Subcutaneous abdominal adipose tissue (tissue), 5 donors: ENCODE data around the gene TEX29.

Experiments used
- H3K27ac ChIP-seq: one replicate; pipeline ENCODE4 v1.7.0; 2013; ENCODE audit warnings: low read depth, mild to moderate bottlenecking, inconsistent platforms, low read length, moderate library complexity
- H3K27me3 ChIP-seq, 5 donors: one replicate each; pipeline ENCODE4 v1.7.0; 2013; ENCODE audit warnings: low read length in 5 of 5, inconsistent platforms in 1 of 5; ENCODE audit not compliant: control insufficient read depth in 5 of 5, insufficient read depth in 4 of 5
- H3K36me3 ChIP-seq, 5 donors: one replicate each; pipeline ENCODE4 v1.7.0; 2013; ENCODE audit warnings: low read length in 5 of 5; ENCODE audit not compliant: control insufficient read depth in 5 of 5, insufficient read depth in 5 of 5
- H3K4me1 ChIP-seq, 5 donors: one replicate each; pipeline ENCODE4 v1.7.0; 2013; ENCODE audit warnings: low read length in 5 of 5, mild to moderate bottlenecking in 3 of 5, moderate library complexity in 1 of 5; ENCODE audit not compliant: control insufficient read depth in 5 of 5, insufficient read depth in 5 of 5
- H3K4me3 ChIP-seq, 5 donors: one replicate each; pipeline ENCODE4 v1.7.0; 2013; ENCODE audit warnings: low read length in 5 of 5, low read depth in 1 of 5
- H3K9ac ChIP-seq, 5 donors: one replicate each; pipeline ENCODE4 v1.7.0; 2013; ENCODE audit warnings: low read length in 5 of 5, mild to moderate bottlenecking in 4 of 5, moderate library complexity in 3 of 5
- H3K9me3 ChIP-seq, 5 donors: one replicate each; pipeline ENCODE4 v1.7.0; 2013; ENCODE audit warnings: low read length in 5 of 5; ENCODE audit not compliant: control insufficient read depth in 5 of 5
- donor health status: healthy.
- donor health status: healthy.
- donor health status: healthy.
- donor health status: healthy.
- donor health status: healthy.

The TEX29 gene

DNA sequence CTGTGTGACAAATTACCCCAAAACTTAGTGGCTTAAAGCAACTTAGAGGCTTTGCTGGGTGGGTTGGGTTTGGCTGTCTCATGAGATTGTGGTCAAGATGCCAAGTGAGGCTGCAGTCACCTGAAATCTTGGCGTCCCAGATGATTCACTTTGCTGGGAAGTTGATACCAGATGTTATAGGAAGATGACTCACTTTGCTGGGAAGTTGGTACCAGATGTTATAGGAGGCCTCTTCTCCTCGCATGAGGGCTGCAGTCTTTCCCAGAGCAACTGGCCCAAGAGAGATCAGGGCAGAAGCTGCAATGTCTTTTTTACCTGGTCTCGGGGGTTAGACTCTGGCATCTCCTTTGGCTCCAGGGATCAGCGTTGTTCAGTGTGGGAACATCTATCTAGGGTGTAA lies 16.8 kb downstream of the TEX29 start:
- no peak overlapping the region for H3K4me3 ChIP-seq
- no peak overlapping the region for H3K9ac ChIP-seq
- H3K27me3 ChIP-seq = no peaks in the 10 kb centered on the region
- peaks cover 0 to 4% (median 0%) of the 10 kb centered on the region in 5 donors for H3K9me3 ChIP-seq
- H3K27ac ChIP-seq = no peak overlapping the region
- peaks cover 0 to 14% (median 6%) of the 10 kb centered on the region in 5 donors for H3K36me3 ChIP-seq
- no peaks in the 10 kb centered on the region for H3K4me1 ChIP-seq

DNA sequence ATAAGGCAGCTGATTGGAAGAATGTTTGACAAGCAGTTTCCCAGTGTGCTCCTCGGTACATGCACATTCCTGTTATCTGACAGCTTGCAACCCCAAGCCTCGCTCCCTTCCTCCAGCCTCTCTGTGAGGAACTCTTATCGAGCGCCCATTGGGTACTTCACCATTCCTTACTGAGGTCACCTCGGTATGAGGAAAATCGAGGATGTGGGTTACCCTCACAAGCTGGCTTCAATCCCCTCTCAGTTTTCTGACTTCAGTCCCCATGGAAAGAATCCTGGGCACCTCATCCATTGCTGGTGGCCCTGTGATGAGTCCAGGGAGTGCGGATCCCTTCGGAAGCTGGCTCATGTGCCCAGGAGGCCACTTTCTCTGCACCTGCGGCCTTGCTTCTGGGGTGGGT lies 17.3 kb downstream of the TEX29 start:
- H3K36me3 ChIP-seq = peaks cover 0 to 17% (median 7%) of the 10 kb centered on the region in 5 donors
- no peaks in the 10 kb centered on the region for H3K4me1 ChIP-seq
- H3K9me3 ChIP-seq = peaks cover 0 to 4% (median 0%) of the 10 kb centered on the region in 5 donors
- H3K9ac ChIP-seq = no peak overlapping the region
- no peak overlapping the region for H3K27ac ChIP-seq
- H3K4me3 ChIP-seq = no peak overlapping the region
- no peaks in the 10 kb centered on the region for H3K27me3 ChIP-seq

DNA sequence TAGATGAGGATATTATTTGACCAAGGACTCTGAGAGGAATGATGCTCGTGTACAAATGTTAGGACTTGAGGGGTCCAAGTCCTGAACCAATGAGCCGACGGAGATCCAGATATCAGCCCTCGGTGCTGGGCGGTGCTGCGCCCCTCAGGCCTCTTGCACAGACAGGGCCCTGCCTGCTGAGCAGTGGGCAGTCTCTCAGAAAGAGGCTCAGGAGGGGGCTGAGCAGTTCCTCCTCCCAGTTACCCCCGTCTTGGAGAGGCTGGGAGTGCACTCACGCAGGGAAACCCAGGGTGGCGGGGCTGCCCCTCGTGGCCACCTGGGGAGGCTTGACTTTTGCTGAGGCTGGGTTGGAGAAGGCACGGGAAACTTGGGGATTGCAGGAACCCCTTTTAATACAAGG lies 18.4 kb downstream of the TEX29 start:
- H3K27ac ChIP-seq = no peak overlapping the region
- peaks cover 0 to 4% (median 0%) of the 10 kb centered on the region in 5 donors for H3K9me3 ChIP-seq
- H3K36me3 ChIP-seq = peaks cover 0 to 27% (median 11%) of the 10 kb centered on the region in 5 donors
- H3K27me3 ChIP-seq = no peaks in the 10 kb centered on the region
- H3K4me1 ChIP-seq = no peaks in the 10 kb centered on the region
- no peak overlapping the region for H3K4me3 ChIP-seq
- no peak overlapping the region for H3K9ac ChIP-seq

DNA sequence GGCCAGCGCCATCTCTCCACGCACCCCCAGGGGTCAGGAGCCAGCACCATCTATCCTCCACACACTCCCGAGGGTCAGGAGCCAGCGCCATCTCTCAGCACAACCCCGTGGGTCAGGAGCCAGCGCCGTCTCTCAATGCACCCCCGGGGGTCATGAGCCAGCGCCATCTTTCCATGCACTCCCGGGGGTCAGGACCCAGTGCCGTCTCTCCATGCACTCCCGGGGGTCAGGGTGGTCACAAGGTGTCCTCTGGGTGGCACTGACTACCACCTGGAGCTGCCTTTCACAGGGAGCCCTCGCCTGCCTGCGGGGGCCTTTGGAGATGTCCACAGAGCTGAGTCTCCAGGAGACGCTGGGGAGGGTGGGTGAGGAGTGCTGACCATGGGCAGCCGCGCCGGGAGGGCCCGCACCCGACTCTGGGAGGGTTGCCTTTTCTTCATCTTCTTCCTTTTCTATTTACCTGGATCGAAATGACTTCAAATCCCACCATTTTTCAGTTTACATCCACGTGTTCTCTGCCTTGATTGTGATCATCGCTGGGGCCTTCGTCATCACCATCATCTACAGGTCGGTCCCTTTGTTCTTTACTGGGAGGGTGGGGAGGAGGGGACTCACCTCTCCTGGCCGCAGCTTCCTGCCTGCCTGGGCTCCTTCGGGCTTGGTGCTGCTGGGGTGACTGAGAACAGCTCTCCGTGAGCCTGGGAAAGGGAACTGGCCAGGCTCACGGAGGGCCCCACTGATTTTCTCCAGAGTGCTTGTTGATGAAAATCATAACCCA lies 19.1 kb downstream of the TEX29 start:
- Histone ChIP-seq H3K4me1 (no peaks in the 10 kb centered on the region), H3K4me3 (no peak overlapping the region), H3K9me3 (no peaks in the 10 kb centered on the region), H3K27me3 (no peaks in the 10 kb centered on the region), H3K36me3 (peaks cover 0 to 34% (median 15%) of the 10 kb centered on the region in 5 donors), H3K27ac (no peak overlapping the region), H3K9ac (no peak overlapping the region)

DNA sequence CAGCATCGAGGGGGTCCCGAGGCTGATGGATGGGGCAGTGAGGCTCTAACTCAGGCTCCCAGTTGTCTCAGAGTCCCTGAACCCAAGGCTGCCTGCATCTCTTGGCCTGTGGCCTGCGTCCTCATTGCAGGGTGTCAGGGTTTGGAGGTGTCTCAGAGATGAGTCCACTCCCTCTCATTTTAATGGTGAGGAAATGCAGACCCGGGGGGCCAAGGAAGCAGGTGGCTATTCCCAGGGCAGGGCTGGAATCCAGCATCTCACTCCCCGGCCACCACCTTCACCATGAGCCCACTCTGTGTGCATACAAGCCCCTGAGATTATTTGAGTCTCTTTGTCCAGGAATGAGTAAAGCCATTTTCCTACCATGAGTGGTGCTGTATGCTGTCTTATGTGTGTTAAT lies 21.4 kb downstream of the TEX29 start:
- Histone ChIP-seq H3K4me1 (peaks cover 0 to 4% (median 0%) of the 10 kb centered on the region in 5 donors), H3K27ac (no peak overlapping the region), H3K9me3 (no peaks in the 10 kb centered on the region), H3K36me3 (peaks cover 0 to 35% (median 15%) of the 10 kb centered on the region in 5 donors), H3K4me3 (no peak overlapping the region), H3K27me3 (no peaks in the 10 kb centered on the region), H3K9ac (no peak overlapping the region)

DNA sequence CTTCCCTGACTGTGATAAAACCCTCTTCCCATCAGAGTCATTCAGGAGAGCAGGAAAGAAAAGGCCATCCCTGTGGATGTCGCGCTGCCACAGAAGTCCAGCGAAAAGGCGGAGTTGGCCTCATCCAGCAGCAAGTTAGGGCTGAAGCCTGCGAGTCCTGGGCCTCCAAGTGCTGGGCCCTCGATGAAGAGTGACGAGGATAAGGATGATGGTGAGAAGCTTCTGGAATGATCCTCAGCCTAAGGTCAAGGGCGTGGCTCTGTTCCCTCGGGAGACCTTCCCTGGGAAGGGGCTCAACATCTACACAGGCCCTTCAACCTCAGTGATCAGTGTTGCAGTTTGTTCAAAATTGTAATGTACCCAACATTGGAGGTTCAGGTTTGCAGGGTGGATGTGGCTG lies 22.3 kb downstream of the TEX29 start:
- Histone ChIP-seq H3K9ac (no peak overlapping the region), H3K9me3 (no peaks in the 10 kb centered on the region), H3K36me3 (peaks cover 0 to 30% (median 14%) of the 10 kb centered on the region in 5 donors), H3K4me3 (no peak overlapping the region), H3K4me1 (peaks cover 0 to 4% (median 0%) of the 10 kb centered on the region in 5 donors), H3K27me3 (no peaks in the 10 kb centered on the region), H3K27ac (no peak overlapping the region)

DNA sequence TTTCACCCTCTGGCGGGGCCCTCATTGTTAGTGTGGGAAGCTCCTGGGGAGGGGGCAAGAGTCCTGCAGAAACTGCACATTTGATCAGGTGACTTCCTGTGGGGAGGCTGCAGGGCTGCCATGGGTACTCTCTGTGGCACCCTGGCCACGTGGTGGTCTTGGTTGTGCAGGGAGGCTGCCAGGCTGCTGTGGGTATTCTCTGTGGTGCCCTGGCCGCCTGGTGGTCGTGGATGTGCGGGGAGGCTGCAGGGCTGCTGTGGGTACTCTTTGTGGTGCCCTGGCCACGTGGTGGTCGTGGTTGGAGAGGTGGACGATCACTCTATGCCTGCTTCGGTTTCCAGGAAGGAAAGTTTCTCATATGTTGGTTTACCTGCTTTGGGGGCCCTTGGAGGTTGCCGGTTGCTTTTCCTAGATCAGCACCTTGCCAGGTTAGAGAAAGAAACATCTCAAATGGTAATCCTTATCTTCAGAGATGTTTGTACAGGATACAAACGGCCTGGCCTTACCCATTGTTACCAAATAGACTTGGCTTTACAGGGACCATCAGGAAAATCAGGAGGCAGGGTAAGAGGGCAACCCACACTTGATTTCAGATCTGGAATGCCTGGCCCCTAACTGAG lies 22.9 kb downstream of the TEX29 start:
- H3K36me3 ChIP-seq = peaks cover 0 to 26% (median 11%) of the 10 kb centered on the region in 5 donors
- H3K4me1 ChIP-seq = peaks cover 0 to 4% (median 0%) of the 10 kb centered on the region in 5 donors
- H3K9me3 ChIP-seq = no peaks in the 10 kb centered on the region
- H3K27me3 ChIP-seq = no peaks in the 10 kb centered on the region
- no peak overlapping the region for H3K27ac ChIP-seq
- H3K4me3 ChIP-seq = no peak overlapping the region
- no peak overlapping the region for H3K9ac ChIP-seq

DNA sequence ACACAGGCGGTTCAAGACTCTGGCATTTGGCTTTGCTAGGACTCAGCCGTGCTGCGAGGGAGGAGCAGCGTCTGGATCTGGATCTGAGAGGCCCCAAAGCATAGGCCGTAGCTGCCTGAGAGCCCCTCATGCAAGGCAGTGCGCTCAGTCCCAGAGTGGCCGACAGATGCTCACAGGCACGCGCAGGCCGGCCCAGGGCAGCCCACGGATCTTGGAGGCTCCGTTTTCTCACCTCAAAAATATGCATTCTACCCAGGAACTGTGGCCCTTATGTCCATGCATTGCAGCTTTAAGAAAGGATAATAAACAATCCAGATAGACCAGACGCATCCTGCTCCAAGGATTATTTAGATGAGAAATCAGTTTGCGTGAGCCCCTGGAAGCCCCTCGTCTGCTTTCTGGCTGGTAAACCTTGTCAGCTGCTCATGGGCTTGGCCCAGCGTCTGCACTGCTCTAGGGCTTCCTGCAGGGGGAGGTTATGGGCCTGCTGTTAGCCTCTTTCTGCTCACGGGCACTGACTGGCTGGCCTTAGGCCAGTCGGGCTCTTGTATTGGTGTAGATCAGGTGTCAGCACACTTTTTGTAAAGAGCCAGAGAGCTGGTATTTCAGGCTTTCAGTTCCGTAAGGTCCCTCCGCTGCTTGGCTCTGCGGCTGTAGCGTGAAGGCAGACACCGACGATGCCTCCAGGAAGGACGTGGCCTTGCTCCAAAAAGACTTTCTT lies 24.2 kb downstream of the TEX29 start:
- Histone ChIP-seq H3K9ac (no peak overlapping the region), H3K27ac (no peak overlapping the region), H3K27me3 (no peaks in the 10 kb centered on the region), H3K4me3 (no peak overlapping the region), H3K9me3 (no peaks in the 10 kb centered on the region), H3K36me3 (peaks cover 0 to 26% (median 9%) of the 10 kb centered on the region in 5 donors), H3K4me1 (peaks cover 0 to 4% (median 0%) of the 10 kb centered on the region in 5 donors)

DNA sequence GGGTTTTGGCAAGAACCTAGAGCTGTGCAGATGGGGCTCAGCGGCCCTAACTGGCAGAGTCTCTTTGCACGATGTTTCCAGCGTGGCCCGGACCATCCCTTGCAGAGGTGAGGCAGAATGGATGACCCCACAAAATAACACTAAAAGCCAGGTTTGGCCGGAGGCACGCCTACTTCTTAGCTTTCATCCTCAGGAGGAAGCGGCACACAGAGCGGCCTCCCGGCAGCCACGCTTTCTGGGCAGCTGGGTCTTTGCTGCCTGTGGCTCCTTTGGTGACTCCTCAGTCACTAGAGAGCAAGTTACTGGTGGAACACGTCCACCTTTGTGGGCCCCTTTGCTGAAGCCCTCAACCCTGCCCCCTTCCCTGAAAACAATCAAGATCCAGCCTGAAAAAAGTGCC lies 25.2 kb downstream of the TEX29 start:
- Histone ChIP-seq H3K27ac (no peak overlapping the region), H3K4me1 (peaks cover 0 to 4% (median 0%) of the 10 kb centered on the region in 5 donors), H3K36me3 (peaks cover 0 to 26% (median 9%) of the 10 kb centered on the region in 5 donors), H3K4me3 (no peak overlapping the region), H3K9ac (no peak overlapping the region), H3K9me3 (no peaks in the 10 kb centered on the region), H3K27me3 (no peaks in the 10 kb centered on the region)
